CD1c-positive myeloid dendritic cell (primary cell): ENCODE measurements around the gene ANKRD11.
"Not testable (repeated sequence)": the region's sequence is repeated elsewhere in the genome, so short reads cannot be mapped to it uniquely, and the experiment has no call there.

Experiments
- DNase-seq: peaks from one replicate; pipeline ENCODE4 v3.0.0-alpha.2; 2016; ENCODE audit errors: extremely low spot score

Gene ANKRD11

DNA sequence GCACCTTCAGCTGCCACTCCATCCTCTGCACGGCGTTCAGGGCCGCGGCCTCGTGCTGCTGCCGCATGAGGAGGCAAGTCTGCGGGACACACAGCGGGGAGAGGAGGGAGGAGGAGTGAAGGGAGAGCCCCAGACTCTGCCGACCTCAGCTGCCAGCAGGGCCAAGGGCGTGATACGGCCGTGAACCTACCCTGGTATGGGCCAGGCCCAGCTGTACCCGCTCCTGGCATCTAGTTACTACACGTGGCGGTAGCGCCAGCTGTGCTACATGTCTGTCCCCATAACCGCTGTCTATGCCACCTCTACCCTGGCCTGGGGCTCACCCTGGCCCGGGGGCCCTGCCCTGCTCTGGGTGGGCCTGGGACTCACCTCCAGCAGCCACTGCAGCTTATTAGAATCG is 221.8 kb downstream of the ANKRD11 start:
- no peak for DNase-seq

DNA sequence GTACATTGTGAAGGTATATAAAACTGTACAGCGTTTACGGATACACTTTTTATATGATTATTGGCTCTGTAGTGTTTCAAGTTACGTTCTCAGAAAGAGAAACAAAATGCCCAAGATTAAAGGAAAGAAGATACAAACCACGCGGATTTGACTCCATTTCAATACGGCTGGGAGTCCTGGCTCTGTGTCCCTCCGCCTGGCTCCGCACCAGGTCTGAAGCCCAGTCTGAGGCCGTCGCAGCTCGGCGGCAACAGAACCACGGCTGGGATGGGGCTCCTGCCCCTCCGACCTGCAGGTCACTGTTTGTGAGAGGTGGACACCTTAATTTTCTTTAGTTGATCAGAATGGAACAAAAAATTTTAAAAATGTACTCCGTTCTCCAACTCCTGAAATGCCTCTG is 222.6 kb downstream of the ANKRD11 start:
- not testable (repeated sequence) for DNase-seq

DNA sequence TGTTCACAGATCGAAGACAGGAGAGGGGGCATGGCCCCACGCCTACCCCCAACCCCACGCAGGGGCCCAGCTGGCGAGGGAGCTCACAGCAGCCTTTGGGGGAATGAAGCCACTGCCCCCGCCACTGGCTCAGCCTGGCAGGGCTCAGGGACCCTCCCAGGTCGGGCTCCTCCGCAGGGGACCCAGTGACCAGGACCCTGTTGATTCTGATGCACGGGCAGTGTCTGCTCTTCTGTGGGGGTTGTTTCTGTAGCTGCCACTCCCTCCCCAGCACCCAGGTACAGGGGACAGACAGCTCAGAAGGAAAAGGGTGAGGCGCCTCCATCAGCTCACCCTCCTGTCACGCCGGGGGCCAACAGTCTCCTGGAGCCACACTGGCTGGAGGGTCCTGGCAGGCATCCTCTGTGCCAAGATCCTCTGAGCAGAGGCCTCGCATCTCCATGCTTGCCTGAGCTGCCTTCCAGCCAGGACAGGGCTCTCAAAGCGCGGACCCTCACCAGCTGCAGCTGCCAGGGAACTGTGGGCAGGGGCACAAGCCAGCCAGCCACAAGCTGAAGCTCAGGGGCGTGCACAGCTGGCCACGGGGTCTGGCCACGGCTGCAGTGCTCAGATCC is 223.7 kb downstream of the ANKRD11 start:
- no peak for DNase-seq

DNA sequence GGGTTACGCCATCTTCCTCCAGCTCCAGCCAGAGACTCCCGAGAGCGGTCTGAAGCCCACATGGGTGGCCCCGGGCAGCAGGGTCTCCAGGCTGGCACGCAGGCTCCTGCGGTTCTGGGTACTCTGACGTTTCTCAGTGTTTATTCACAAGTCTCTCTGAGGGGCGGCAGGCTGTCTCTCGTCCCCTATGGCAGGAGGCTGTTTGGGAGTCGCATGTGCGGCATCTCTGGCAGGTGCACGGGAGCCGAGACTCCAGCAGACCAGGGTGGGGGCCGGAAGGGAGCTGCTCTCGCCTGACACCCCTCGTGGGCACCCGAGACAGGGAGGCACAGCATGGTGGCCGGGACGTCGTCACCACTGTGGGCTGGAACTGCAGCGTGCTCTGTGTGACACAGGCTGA is 224.7 kb downstream of the ANKRD11 start:
- DNase-seq, result no peak

DNA sequence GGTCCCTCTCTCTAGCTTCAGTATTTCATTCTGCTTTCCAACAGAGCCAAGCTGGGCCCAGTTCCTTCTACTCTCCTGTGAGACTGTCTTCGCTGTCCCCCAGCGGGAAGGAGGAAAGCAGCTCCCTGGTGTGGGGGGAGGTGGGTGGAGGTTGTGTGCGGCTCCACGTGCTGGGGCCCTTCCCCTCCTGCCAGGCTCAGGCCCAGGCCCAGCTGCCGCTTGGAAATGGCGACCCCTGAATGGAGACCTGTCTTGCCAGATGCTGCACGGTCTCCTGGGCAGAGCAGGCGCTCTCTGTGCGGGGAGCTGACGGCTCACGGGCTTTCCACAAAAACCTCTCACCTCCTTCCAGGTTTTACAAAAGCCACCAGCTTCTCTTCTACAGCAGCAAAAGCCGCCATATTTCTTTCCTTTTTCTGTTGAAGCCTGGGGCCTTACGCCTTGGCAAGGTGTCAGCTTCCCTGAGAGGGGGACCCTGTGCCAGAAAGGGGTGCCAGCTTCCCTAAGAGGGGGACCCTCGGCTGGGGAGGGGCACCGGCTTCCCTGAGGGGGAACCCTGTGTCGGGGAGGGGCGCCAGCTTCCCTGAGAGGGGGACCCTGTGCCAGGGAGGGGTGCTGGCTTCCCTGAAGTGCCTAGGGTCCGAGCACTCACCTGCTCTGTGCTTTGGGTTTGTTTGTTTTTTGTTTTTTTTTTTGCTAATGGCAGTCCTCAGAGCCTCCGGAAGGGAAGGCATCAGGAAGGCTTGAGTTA is 225.4 kb downstream of the ANKRD11 start:
- no peak for DNase-seq

DNA sequence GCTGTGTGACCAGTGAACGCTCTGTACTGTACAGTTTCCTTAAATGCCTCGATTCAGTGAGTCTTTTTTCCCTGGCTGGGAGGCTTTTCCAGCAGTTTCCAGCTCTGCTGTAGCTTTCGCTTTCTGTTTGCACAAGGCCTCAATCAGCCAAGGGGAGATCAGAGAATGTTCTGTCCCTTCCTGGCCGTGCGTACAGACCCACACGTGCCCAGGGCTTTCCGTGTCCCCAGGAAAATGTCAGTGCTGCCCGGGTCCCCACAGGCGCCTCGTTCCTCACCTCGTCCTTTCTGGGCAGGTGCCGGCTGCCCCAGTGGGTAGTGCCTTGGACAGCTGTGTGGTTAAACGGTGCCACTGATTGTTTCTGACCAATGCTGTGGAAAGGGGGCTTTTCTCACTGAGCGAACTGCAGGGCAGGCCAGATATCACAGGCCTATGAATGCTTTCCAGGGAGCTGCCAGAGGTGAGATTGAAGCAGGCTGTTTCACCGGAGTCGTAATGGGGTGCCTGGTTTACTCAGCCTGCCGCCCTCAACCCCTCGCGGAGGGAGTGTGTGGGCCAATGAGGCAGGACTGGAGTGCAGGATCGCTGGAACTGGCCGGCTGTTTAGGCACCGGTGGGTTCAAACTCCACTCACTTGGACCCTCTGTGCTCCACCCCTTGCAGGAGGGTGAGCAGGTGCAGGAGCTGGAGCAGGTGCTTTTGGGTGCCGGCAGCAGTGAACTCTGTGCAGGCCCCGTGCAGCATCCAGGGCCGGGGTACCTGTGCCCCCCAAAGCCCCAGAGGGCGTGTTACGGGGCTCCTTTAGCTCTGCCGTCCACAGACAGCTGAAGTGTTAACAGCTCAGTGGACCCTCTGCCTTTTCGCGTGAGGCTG is 228.4 kb downstream of the ANKRD11 start:
- DNase-seq, result no peak

DNA sequence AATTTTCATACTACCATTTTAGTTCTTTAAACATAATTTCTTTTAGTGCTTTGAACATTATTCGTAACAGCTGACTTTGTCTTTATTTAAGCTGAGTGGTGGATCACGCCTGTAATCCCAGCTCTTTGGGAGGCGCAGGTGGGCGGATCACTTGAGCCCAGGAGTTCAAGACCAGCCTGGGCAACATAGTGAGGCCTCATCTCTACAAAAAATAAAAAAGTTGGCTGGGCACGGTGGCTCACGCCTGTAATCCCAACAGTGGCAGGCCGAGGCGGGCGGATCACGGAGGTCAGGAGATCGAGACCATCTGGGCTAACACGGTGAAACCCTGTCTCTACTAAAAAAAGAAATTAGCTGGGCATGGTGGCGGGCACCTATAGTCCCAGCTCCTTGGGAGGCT is 230.5 kb downstream of the ANKRD11 start:
- not testable (repeated sequence) for DNase-seq

DNA sequence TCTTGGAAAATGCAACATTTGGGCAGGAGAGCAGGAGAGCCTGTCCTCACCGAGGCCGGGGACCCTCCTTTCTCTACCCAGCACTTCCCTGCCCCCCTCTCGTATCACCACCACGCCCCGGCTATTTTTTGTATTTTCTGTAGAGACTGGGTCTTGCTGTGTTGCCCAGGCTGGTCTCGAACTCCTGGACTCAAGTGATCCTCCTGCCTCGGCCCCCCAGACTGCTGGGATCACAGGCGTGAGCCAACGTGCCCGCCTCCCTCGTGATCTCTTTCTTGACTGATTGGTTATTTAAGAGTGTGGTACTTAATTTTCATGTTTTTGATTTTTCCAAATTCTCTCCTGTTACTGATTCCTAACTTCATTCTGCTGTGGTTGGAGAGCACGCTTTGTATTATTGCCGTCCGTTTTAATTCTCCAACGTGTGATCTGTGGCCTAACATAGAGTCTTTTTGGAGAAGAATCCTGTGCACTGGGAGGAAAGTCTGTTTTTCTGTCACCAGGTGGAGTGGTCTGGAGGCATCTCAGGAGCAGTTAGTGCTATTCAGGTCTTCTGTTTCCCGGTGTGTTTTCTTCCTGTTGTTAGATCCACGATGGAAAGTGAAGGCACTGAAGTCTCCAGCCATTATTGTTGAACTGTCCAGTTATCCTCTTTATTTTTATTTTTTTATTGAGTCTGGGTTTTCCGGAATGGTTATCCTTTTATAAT is 232.4 kb downstream of the ANKRD11 start:
- no peak for DNase-seq

DNA sequence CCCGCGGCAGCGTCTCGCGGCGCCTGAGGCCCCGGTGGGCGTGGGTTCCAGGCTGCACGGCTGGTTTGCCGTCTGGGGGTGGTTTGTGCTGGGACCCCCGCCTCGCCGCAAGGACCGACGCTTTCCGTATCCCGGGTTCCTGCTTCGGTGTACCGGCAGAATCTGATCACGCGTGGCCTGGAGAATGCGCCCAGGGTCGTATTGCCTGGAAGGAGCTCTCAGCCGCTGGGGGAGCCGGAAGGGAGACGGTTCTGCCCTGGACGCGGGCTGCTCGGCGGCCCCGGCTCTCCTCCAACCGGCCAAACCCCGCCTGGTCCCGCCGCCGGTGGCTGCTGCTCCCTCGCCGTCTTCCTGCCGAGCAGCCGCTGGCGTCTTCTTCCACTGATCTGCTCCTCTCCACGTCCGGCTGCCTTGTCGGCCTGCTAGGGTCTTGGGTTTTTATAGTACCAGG is 233.1 kb downstream of the ANKRD11 start:
- no peak for DNase-seq

DNA sequence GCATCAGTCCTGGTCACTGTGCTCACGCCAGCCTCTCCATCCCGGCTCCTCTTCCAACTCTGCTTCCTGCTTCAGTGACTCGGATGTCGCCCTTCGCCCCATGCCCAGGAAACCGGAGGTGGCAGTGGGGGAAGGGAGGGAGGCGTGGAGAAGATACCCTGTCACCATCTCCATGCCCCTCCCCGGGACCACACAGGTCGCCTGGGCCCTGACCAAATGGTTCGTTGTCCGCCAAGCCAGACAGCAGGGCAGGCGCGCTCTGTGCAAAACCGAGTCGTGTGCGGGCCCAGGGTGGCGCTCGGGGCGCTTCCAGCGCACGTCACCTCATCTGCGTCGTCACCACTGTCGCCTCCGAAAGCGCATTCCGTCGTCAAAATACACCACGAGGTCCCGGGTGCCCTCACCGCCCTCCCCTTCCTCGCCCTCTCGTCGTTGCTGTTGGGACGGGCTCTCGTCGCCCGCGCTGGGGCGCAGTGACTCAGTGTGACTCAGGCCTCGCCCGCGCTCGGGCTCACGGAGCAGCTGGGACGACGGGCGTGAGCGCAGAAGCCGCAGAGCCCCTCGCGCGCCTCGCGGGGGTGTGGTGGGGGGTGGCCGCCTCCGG is 233.6 kb downstream of the ANKRD11 start:
- DNase-seq, result peak; percentile 93

DNA sequence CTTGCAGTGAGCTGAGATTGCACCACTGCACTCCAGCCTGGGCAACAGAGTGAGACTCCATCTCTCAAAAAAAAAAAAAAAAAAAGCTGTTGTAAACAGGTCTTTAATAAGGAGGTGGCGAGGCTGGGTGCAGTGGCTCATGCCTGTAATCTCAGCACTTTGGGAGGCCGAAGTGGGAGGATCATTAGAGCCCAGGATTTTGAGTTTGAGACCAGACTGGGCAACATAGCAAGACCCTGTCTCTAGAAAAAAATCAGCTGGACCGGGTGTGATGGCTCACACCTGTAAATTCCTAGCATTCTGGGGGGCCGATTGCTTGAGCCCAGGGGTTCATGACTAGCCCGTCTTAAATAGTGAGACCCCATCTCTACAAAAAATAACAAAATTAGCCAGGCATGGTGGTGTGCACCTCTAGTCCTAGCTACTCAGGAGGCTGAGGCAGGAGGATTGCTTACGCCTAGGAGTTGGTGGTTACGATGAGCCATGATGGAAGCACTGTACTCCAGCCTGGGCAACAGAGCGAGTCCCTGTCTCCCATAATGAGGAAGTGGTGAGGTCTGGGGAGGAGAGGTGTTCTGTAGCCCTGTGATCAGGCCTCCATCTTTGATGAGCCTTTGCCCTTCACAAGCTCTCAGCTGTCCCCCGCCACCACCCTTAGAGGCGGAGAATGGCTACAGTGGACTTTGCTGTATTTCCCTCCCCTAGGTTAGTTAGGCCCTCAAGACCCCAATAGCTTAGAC is 236.6 kb downstream of the ANKRD11 start:
- no peak for DNase-seq

DNA sequence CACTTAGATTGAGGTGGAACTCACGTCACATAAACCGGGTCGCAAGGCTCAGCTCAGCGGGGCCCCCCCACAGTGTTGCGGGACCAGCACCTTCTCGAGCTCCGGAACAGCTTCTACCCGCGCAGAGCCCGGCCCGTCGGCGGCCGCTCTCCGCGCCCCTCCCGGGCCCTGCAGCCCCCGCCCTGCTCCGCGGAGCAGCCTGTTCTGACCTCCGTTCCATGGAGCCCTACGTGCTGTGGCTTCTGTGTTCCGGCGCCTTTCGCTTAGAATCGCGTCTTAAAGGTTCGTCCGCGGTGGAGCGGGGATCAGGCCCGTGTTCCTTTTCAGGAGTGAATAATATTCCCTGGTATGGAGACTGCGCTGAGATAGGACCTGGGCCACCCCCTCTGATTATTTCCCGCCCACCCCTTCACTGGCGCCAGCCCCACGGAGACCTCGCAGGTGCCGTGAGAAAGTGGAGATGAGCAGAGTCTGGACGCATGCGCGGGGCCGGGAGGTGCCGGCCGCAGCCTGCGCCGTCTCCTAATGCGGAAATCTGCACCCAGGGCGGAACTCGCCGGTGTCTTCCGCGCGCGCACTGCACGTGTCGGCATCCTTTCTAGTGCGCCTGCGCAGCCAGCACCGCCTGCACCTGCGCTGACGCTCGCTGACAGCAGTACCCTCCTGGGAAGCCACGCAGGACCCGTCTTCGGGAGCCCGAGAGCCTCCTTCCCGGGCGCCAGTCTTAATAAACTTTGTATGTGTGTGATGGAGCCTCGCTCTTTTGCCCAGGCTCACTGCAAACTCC is 242.0 kb downstream of the ANKRD11 start:
- DNase-seq, result no peak

DNA sequence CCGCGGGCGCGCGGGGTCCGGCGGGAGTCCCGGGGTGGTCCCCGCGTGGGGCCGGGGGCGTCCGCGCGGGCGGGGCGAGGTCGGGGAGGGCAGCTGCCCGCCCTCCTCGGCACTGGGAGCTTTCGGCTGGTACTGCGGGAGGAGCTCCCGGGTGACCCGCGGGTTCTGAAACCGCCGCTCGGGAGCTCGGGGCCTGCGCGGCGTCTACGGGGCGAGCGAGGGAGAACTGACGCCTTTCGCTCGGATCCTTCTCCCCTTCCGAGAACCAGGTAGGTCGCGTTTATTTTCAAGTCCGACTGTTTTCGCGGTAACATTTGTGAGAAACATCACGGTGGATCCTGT is 242.7 kb downstream of the ANKRD11 start:
- DNase-seq, result not testable (repeated sequence)

DNA sequence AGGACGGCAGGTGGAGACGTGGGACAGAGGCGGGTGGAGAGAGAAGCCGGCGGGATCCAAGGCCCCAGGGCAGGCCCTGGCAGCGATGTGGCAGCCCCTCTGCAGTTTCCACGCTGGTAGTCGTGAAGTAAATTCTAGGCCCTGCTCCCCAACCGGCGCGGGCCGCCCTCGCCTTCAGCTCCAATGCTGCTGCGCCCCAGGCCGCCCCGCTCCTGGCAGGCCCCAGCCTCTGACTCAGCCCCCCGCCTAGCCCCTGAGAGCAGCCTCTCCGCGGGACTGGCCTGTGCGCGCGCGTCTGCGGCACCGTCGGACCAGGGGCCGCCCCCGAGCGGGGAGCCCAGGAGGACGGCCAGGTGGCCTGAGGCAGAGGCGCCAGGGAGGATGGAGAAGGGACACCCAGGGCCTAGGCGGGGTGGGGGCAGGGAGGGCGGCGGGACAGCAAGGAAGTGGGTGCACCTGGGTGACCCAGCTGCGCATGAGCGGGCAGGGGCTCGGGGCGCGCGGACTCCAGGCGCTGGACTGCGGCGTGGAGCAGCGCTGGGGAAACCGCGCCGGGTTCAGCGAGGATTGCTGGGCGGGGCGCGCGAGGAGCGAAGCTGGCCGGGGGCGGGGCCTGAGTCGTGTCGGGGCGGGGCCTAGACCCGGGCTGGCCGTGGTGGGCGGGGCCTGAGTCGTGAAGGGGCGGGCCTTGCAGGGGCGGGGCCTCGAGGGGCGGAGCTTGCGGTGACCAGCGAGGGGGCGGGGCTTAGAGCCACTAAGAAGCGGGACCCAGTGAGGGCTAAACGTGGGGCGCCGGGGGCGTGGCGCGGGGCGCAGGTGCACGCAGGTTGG is 243.2 kb downstream of the ANKRD11 start:
- peak; percentile 93 for DNase-seq

DNA sequence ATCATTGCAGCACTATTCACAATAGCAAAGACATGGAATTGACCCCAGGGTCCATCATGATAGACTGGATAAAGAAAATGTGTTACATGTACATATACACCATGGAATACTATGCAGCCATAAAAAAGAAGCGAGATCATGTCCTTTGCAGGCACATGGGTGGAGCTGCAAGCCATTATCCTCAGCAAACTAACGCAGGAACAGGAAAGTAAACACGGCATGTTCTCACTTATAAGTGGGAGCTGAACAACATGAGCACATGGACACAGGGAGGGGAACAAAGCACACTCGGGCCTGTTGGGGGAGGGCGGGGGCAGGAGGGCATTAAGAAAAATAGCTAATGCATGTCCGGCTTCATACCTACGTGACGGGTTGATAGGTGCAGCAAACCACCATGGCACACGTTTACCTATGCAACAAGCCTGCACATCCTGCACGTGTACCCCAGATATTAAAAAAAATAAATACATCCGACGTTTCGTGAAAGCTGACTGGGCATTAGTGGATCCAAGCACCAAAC is 243.9 kb downstream of the ANKRD11 start:
- no peak for DNase-seq

DNA sequence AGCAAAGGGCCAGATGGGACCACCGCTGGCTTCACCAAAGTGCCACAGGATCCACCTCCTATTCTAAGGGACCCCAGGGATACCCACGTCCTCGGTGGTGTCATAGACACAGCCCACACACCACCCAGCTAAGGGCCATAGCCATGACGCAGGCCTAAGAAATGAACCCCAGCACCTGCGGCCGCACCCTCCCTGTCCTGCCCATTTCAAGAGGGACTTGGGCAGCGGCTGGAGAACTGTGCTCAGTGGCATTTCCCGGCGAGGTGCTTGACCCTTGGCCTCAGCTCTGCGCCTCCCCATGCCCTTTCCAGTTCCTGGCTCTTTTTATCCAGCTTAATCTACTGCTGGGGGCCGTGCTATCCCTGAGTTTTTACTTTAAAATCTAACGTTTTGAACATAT is 245.6 kb downstream of the ANKRD11 start:
- no peak for DNase-seq

DNA sequence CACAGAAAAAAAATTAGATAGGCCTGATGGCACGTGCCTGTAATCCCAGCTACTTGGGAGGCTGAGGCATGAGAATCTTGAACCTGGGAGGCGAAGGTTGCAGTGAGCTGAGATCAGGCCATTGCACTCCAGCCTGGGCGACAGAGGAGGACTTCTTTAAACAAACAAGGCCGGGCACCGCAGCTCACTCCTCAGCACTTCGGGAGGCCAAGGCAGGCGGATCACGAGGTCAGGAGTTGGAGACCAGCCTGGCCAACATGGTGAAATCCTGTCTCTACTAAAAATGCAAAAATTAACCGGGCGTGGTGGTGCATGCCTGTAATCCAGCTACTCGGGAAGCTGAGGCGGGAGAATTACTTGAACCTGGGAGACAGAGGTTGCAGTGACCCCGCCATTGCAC is 246.1 kb downstream of the ANKRD11 start:
- not testable (repeated sequence) for DNase-seq

DNA sequence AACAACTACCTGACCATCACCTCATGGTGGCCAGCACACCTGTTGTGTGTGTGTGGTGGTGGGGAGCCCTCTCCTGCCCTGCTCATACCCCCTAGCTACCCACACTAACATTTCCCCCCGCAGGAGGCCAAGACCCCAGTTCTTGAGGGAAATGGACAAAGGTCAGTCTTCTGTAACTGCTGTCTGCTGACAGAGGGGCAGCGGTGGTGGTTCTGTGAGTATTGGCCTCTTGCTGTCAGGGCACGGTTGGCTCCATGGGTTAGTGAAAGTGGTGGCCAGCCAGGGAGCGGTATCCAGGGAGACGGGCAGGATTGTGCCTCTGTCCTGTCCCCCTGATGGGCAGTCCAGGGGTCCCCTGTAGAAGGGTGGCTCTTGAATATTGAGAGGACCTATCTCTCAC is 246.7 kb downstream of the ANKRD11 start:
- DNase-seq, result no peak

DNA sequence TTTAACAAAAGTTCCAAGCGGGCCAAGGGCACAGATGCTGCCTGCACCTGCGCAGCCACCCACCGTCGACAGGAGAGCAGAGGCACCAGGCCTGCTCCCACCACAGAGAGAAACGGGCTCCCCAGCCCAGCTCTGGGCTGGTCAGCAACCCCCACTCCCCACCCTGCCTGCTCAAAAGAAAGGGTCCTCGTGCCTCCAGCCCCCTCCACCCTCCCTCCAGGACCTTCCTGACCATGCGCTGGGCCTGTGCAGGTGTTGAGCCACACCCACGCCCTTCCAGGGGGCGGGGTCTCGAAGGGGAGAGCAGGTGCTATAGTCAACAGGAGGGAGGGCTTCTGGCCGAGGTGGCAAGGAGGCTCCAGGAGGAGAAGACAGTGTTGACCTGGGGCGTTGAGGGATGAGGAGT is 247.6 kb downstream of the ANKRD11 start:
- no peak for DNase-seq
